CD14-positive monocyte (primary cell): Measurements from ENCODE around the gene PDIA2. TPM values are rescaled to one million over a fixed set of nuclear protein-coding genes. Genes with fewer than 3 reads are reported as not detected.

Experiments
- DNase-seq, 3 donors: peaks; one replicate each; pipeline ENCODE4 v3.0.0-alpha.2; 2011 to 2022
- H2AFZ ChIP-seq: 2 replicates; pipeline ENCODE4 v1.6.0; 2012; ENCODE audit warnings: mild to moderate bottlenecking, low read depth, low read length, inconsistent platforms; ENCODE audit not compliant: insufficient read depth, poor library complexity, severe bottlenecking
- H3K27ac ChIP-seq, 2 donors: 1 replicate in 1 of 2; 2 replicates in 1 of 2; pipeline ENCODE4 v1.5.1; 2012 to 2013; ENCODE audit warnings: low read length in 2 of 2, control low read depth in 1 of 2, inconsistent platforms in 1 of 2, low read depth in 1 of 2, mild to moderate bottlenecking in 1 of 2
- H3K27me3 ChIP-seq, 2 donors: one replicate each; pipeline versions ENCODE4 v1.6.0 to v1.6.1; 2011 to 2013; ENCODE audit warnings: low read length in 2 of 2; ENCODE audit not compliant: control insufficient read depth in 2 of 2, insufficient read depth in 2 of 2
- H3K36me3 ChIP-seq, 2 donors: replicated peaks in 1 of 2; 1 replicate in 1 of 2; 2 replicates in 1 of 2; pipeline versions ENCODE4 v1.5.1 to v1.6.1; 2012 to 2013; ENCODE audit warnings: low read length in 2 of 2, control low read depth in 1 of 2, inconsistent platforms in 1 of 2, mild to moderate bottlenecking in 1 of 2; ENCODE audit not compliant: insufficient read depth in 2 of 2, control insufficient read depth in 1 of 2
- H3K4me1 ChIP-seq, 2 donors: 1 replicate in 1 of 2; 2 replicates in 1 of 2; pipeline versions ENCODE4 v1.5.1 to v1.6.1; 2012 to 2013; ENCODE audit warnings: low read length in 2 of 2, control low read depth in 1 of 2, inconsistent platforms in 1 of 2, mild to moderate bottlenecking in 1 of 2, moderate library complexity in 1 of 2; ENCODE audit not compliant: insufficient read depth in 2 of 2, control insufficient read depth in 1 of 2
- H3K4me2 ChIP-seq: replicated peaks from 2 replicates; pipeline ENCODE3; 2012; ENCODE audit warnings: low read length, moderate library complexity, mild to moderate bottlenecking; ENCODE audit not compliant: poor library complexity, severe bottlenecking; ENCODE audit errors: extremely low read depth
- H3K4me3 ChIP-seq, 3 experiments: fragments of 200-600 bp in 1 of 3; sonication (generic) in 1 of 3; replicated peaks in 1 of 3; 1 replicate in 2 of 3; 2 replicates in 1 of 3; pipeline ENCODE4 v1.5.1; 2011 to 2013; ENCODE audit warnings: low read length in 3 of 3, mild to moderate bottlenecking in 3 of 3, control low read depth in 2 of 3, low read depth in 2 of 3, inconsistent platforms in 1 of 3, moderate library complexity in 1 of 3
- H3K79me2 ChIP-seq: 2 replicates; pipeline ENCODE4 v1.6.0; 2012; ENCODE audit warnings: mild to moderate bottlenecking, control low read depth, inconsistent platforms, low read length, moderate library complexity; ENCODE audit not compliant: insufficient read depth
- H3K9ac ChIP-seq: 2 replicates; pipeline ENCODE4 v1.6.0; 2017; ENCODE audit warnings: low read length, mild to moderate bottlenecking; ENCODE audit not compliant: insufficient read depth, poor library complexity, severe bottlenecking
- H3K9me3 ChIP-seq, 2 donors: replicated peaks in 1 of 2; 1 replicate in 1 of 2; 2 replicates in 1 of 2; pipeline versions ENCODE4 v1.5.1 to v1.6.1; 2012 to 2013; ENCODE audit warnings: low read length in 2 of 2, control low read depth in 1 of 2; ENCODE audit not compliant: control insufficient read depth in 1 of 2, insufficient read depth in 1 of 2
- H4K20me1 ChIP-seq: 2 replicates; pipeline ENCODE4 v1.6.0; 2012; ENCODE audit warnings: mild to moderate bottlenecking, low read length, control low read depth, moderate library complexity; ENCODE audit not compliant: insufficient read depth
- H3K27ac Mint-ChIP-seq, 7 donors: one replicate each; pipeline ENCODE4 v1.8.0; 2020; ENCODE audit warnings: mild to moderate bottlenecking in 7 of 7, mixed read lengths in 7 of 7, moderate library complexity in 6 of 7, inconsistent platforms in 2 of 7
- H3K27me3 Mint-ChIP-seq, 3 donors: one replicate each; pipeline ENCODE4 v1.8.0; 2021 to 2022; ENCODE audit warnings: low read depth in 3 of 3, mild to moderate bottlenecking in 3 of 3, mixed read lengths in 3 of 3, moderate library complexity in 3 of 3, inconsistent platforms in 1 of 3
- H3K36me3 Mint-ChIP-seq, 2 donors: one replicate each; pipeline ENCODE4 v1.8.0; 2020; ENCODE audit warnings: mixed read lengths in 2 of 2, inconsistent platforms in 1 of 2, mild to moderate bottlenecking in 1 of 2
- H3K4me1 Mint-ChIP-seq: one replicate; pipeline ENCODE4 v1.8.0; 2020; ENCODE audit warnings: mild to moderate bottlenecking, mixed read lengths
- H3K4me3 Mint-ChIP-seq, 2 donors: one replicate each; pipeline ENCODE4 v1.8.0; 2020; ENCODE audit warnings: mild to moderate bottlenecking in 2 of 2, mixed read lengths in 2 of 2, moderate library complexity in 1 of 2
- H3K9me3 Mint-ChIP-seq, 7 donors: one replicate each; pipeline ENCODE4 v1.8.0; 2020 to 2022; ENCODE audit warnings: mixed read lengths in 7 of 7, mild to moderate bottlenecking in 6 of 7, moderate library complexity in 6 of 7, inconsistent platforms in 2 of 7
- WGBS: methylation state at CpG from one replicate; pipeline ENCODE4 v1.1.5; 2013; ENCODE audit warnings: missing lambda C conversion rate; ENCODE audit not compliant: insufficient coverage; 5-methylcytosine and 5-hydroxymethylcytosine counted together
- intact Hi-C, 2 donors: fragments of 100-400 bp; cut with micrococcal nuclease; formaldehyde crosslinking; loops; one replicate each; pipeline versions ENCODE4 v1.15.0 to v1.15.1; 2023
- polyA plus RNA-seq, 3 donors: library from polyadenylated mRNA; depleted of rRNA in 1 of 3; unstranded in 2 of 3; stranded (reverse) in 1 of 3; fragments of 300-500 nt in 2 of 3; fragments of >200 nt in 1 of 3; fragmentation: Illumina TruSeq in 2 of 3; gene quantifications; 1 replicate in 2 of 3; 2 replicates in 1 of 3; pipeline ENCODE4 v1.2.3, GENCODE V29; 2012 to 2021
- TF ChIP-seq, protein P1 (sequence below): fragments of 200-600 bp; IDR thresholded peaks from one replicate; pipeline ENCODE4 v1.8.0; 2022; ENCODE audit warnings: antibody characterized with exemption, mild to moderate bottlenecking

The PDIA2 gene
- polyA plus RNA-seq, 3 donors: not detected

DNA sequence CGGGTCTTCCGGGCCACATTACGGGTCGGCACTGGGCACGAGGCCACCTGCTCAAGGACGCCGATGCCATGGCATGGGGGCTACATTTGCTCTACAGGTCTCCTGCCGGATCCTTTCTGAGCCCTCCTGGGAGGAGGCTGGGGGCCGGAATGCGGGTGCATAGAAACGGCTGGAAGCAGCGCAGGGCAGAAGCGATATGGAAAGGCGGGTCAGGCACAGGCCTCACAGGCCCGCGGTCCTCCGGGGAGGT is 41.2 kb downstream of the PDIA2 start:
- Mint-ChIP-seq H3K9me3 (no peaks in the 10 kb centered on the region), H3K36me3 (peaks cover 10 to 12% of the 10 kb centered on the region in 2 donors), H3K27me3 (peaks cover 0 to 1% (median 0%) of the 10 kb centered on the region in 3 donors), H3K27ac (peak overlapping the region in 5 of 7 donors; percentile 24 to 90 (median 82)), H3K4me1 (peaks cover 47% of the 10 kb centered on the region), H3K4me3 (peak overlapping the region; percentile 77 to 90)
- intact Hi-C loops: no loop called here
- H3K27ac ChIP-seq: peak overlapping the region in 1 of 2 donors; percentile 76
- no peak for DNase-seq
- no peaks in the 10 kb centered on the region for H3K27me3 ChIP-seq
- H3K9me3 ChIP-seq: no peaks in the 10 kb centered on the region
- H3K4me3 ChIP-seq: peak overlapping the region in 1 of 3 experiments; percentile 72
- H4K20me1 ChIP-seq: peaks cover 61% of the 10 kb centered on the region
- 90% methylated on average over 17 of the region's 17 CpGs for WGBS
- H3K36me3 ChIP-seq: peaks cover 0 to 11% of the 10 kb centered on the region in 2 donors
- TF ChIP-seq, protein P1, sequence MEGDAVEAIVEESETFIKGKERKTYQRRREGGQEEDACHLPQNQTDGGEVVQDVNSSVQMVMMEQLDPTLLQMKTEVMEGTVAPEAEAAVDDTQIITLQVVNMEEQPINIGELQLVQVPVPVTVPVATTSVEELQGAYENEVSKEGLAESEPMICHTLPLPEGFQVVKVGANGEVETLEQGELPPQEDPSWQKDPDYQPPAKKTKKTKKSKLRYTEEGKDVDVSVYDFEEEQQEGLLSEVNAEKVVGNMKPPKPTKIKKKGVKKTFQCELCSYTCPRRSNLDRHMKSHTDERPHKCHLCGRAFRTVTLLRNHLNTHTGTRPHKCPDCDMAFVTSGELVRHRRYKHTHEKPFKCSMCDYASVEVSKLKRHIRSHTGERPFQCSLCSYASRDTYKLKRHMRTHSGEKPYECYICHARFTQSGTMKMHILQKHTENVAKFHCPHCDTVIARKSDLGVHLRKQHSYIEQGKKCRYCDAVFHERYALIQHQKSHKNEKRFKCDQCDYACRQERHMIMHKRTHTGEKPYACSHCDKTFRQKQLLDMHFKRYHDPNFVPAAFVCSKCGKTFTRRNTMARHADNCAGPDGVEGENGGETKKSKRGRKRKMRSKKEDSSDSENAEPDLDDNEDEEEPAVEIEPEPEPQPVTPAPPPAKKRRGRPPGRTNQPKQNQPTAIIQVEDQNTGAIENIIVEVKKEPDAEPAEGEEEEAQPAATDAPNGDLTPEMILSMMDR: no peak
- peak overlapping the region; percentile 75 for H3K4me2 ChIP-seq
- H3K79me2 ChIP-seq: peaks cover 89% of the 10 kb centered on the region
- peaks cover 47 to 54% of the 10 kb centered on the region in 2 donors for H3K4me1 ChIP-seq
- H2AFZ ChIP-seq: no peak overlapping the region
- peak overlapping the region; percentile 69 for H3K9ac ChIP-seq

DNA sequence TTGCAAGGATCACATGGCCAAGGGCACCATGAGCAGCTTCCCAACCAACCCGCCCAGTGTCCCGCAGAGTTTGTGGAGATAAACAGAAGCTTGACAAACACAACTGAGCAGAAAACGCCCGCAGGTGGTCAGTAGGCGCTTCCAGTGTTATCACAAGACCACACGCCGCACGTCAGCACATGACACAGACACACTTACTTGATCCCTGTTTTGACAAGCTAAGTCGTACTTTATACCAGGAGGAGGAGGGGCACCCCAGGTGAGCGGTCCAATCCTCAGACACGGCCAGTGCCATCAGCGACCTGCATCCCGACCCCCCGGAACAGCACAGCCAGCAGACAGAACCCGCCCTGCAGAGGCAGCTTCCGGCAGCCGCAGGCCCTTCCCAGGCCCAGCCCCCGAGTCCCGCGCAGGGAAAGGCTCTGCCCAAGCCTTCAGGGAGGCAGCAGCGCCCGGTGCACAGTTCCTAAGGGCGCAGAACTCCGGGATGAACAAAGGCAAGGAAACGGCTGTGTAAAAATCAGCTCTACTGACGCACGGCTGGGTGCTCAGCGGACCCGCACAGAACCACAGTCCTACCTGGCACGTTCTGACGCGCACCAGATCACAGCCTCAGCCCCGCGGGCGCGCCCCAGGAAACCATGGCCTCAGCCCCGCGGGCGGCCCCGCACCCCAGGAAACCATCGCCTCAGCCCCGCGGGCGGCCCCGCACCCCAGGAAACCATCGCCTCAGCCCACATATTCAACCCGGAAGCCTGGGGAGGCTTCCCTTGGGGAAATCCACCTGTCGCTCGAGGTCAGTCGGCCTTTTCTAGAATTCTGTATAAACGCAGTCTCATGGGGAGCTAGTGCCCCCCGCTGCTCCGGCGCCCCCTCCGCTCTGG is 41.7 kb downstream of the PDIA2 start:
- TF ChIP-seq, protein P1: no peak
- H3K36me3 ChIP-seq: peaks cover 0 to 5% of the 10 kb centered on the region in 2 donors
- Mint-ChIP-seq H3K27ac (peak overlapping the region; percentile 50 to 90 (median 84)), H3K4me3 (peak overlapping the region; percentile 77 to 90), H3K9me3 (no peaks in the 10 kb centered on the region), H3K36me3 (peaks cover 7% of the 10 kb centered on the region in 2 donors), H3K27me3 (peaks cover 0 to 1% (median 0%) of the 10 kb centered on the region in 3 donors), H3K4me1 (peaks cover 49% of the 10 kb centered on the region)
- peak overlapping the region; percentile 69 for H3K9ac ChIP-seq
- H3K79me2 ChIP-seq: peaks cover 89% of the 10 kb centered on the region
- no peaks in the 10 kb centered on the region for H3K27me3 ChIP-seq
- no peaks in the 10 kb centered on the region for H3K9me3 ChIP-seq
- intact Hi-C loops: no loop called here
- peaks cover 56% of the 10 kb centered on the region for H4K20me1 ChIP-seq
- WGBS: 9% methylated on average over 45 of the region's 55 CpGs
- peak; percentile 18 to 26 (median 24) for DNase-seq
- peaks cover 47 to 55% of the 10 kb centered on the region in 2 donors for H3K4me1 ChIP-seq
- H3K4me2 ChIP-seq: peak overlapping the region; percentile 75
- peak overlapping the region; percentile 47 to 76 for H3K27ac ChIP-seq
- peak overlapping the region; percentile 74 for H2AFZ ChIP-seq
- peak overlapping the region; percentile 20 to 72 (median 49) for H3K4me3 ChIP-seq
